Mucosa of rectum (tissue), 2 donors: ENCODE results near the gene EREG.

Experiments used
- H3K27ac ChIP-seq, 2 donors: one replicate each; pipeline ENCODE4 v1.7.0; 2013; ENCODE audit warnings: inconsistent platforms in 2 of 2, low read depth in 2 of 2, low read length in 2 of 2
- H3K27me3 ChIP-seq, 2 donors: one replicate each; pipeline ENCODE4 v1.7.0; 2013; ENCODE audit warnings: low read length in 2 of 2; ENCODE audit not compliant: control insufficient read depth in 2 of 2, insufficient read depth in 2 of 2
- H3K36me3 ChIP-seq, 2 donors: one replicate each; pipeline ENCODE4 v1.7.0; 2013; ENCODE audit warnings: low read length in 2 of 2; ENCODE audit not compliant: control insufficient read depth in 2 of 2, insufficient read depth in 2 of 2
- H3K4me1 ChIP-seq, 2 donors: one replicate each; pipeline ENCODE4 v1.7.0; 2013; ENCODE audit warnings: low read length in 2 of 2, mild to moderate bottlenecking in 1 of 2; ENCODE audit not compliant: control insufficient read depth in 2 of 2, insufficient read depth in 2 of 2
- H3K4me3 ChIP-seq, 2 donors: one replicate each; pipeline ENCODE4 v1.7.0; 2013; ENCODE audit warnings: low read length in 2 of 2
- H3K9ac ChIP-seq, 2 donors: one replicate each; pipeline ENCODE4 v1.7.0; 2013; ENCODE audit warnings: low read length in 2 of 2, low read depth in 1 of 2, mild to moderate bottlenecking in 1 of 2
- H3K9me3 ChIP-seq, 2 donors: one replicate each; pipeline ENCODE4 v1.7.0; 2013; ENCODE audit warnings: low read length in 2 of 2; ENCODE audit not compliant: control insufficient read depth in 2 of 2
- donor health status: healthy.
- donor health status: Normal muscosa, but diverticular disease.

Gene EREG

DNA sequence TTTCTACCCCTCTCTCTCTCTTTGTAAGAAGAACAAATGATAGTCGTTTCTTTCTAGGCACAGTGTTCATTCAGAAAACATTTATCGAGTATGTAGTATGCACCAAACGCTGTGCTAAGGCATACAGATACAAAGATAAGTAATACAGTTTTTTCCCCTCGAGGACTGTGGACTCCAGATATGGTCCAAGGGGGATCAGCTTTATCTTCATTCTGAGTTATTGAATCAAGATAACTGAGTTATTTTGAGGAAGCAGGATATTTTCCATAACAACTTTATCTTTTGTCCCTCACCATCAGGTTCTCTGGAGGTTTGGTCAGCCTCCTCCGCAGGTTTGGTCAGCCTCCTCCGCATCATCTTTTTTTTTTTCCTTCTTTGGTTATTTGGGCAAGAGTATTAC, 15.0 kb downstream of the EREG start:
- Histone ChIP-seq H3K27ac (no peak overlapping the region), H3K9ac (no peak overlapping the region), H3K9me3 (no peaks in the 10 kb centered on the region), H3K4me1 (peaks cover 4 to 11% of the 10 kb centered on the region in 2 donors), H3K4me3 (no peak overlapping the region), H3K36me3 (no peaks in the 10 kb centered on the region), H3K27me3 (no peaks in the 10 kb centered on the region)

DNA sequence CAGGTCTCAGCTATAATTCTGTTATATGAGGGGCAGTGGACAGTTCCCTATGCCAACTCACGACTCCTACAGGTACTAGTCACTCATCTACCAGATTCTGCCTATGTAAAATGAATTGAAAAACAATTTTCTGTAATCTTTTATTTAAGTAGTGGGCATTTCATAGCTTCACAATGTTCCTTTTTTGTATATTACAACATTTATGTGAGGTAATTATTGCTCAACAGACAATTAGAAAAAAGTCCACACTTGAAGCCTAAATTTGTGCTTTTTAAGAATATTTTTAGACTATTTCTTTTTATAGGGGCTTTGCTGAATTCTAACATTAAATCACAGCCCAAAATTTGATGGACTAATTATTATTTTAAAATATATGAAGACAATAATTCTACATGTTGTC, 20.4 kb downstream of the EREG start:
- Histone ChIP-seq H3K9me3 (no peaks in the 10 kb centered on the region), H3K27ac (no peak overlapping the region), H3K27me3 (no peaks in the 10 kb centered on the region), H3K36me3 (no peaks in the 10 kb centered on the region), H3K4me3 (no peak overlapping the region), H3K9ac (no peak overlapping the region), H3K4me1 (no peaks in the 10 kb centered on the region)

DNA sequence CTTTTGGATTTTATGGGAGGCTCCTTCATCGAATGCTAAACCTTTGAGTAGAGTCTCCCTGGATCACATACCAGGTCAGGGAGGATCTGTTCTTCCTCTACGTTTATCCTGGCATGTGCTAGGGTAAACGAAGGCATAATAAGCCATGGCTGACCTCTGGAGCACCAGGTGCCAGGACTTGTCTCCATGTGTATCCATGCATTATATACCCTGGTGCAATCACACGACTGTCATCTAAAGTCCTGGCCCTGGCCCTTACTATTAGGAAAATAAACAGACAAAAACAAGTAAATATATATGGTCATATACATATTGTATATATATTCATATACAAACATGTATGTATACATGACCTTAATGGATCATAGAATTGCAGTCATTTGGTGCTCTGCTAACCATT, 21.2 kb downstream of the EREG start:
- H3K4me1 ChIP-seq = no peaks in the 10 kb centered on the region
- no peak overlapping the region for H3K4me3 ChIP-seq
- H3K36me3 ChIP-seq = no peaks in the 10 kb centered on the region
- no peaks in the 10 kb centered on the region for H3K27me3 ChIP-seq
- no peak overlapping the region for H3K9ac ChIP-seq
- no peaks in the 10 kb centered on the region for H3K9me3 ChIP-seq
- H3K27ac ChIP-seq = no peak overlapping the region

DNA sequence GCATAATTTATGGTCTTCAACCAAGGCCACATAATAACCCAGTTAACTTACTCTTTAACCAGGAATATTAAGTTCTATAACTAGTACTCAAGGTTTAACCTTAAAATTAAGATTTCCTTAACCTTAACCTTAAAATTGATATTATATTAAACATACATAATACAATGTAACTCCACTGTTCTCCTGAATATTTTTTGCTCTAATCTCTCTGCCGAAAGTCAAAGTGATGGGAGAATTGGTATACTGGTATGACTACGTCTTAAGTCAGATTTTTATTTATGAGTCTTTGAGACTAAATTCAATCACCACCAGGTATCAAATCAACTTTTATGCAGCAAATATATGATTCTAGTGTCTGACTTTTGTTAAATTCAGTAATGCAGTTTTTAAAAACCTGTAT, 22.8 kb downstream of the EREG start:
- Histone ChIP-seq H3K4me1 (no peaks in the 10 kb centered on the region), H3K27ac (no peak overlapping the region), H3K9me3 (no peaks in the 10 kb centered on the region), H3K4me3 (no peak overlapping the region), H3K36me3 (no peaks in the 10 kb centered on the region), H3K9ac (no peak overlapping the region), H3K27me3 (no peaks in the 10 kb centered on the region)

DNA sequence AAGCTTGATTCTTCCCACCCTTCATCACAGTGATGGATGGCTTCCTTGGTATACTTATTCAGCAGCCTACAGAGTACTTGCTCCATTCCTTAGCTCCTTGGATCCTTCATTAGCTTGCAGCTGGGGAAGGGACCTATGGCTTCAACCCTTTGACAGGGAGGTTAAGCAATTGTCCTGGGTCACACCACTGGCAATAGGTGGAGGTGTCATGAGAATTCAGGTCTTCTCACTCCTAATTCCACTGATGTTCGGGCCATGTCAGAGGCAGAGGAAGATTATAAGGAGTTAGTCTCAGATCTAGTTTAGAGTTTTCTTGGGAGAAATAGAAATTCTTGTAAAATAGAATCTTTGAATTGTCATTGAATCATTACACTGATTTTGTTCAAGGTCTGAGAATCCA, 24.5 kb downstream of the EREG start:
- H3K27ac ChIP-seq = no peak overlapping the region
- H3K27me3 ChIP-seq = no peaks in the 10 kb centered on the region
- peaks cover 0 to 4% of the 10 kb centered on the region in 2 donors for H3K4me1 ChIP-seq
- H3K9ac ChIP-seq = no peak overlapping the region
- no peaks in the 10 kb centered on the region for H3K9me3 ChIP-seq
- no peak overlapping the region for H3K4me3 ChIP-seq
- H3K36me3 ChIP-seq = no peaks in the 10 kb centered on the region

DNA sequence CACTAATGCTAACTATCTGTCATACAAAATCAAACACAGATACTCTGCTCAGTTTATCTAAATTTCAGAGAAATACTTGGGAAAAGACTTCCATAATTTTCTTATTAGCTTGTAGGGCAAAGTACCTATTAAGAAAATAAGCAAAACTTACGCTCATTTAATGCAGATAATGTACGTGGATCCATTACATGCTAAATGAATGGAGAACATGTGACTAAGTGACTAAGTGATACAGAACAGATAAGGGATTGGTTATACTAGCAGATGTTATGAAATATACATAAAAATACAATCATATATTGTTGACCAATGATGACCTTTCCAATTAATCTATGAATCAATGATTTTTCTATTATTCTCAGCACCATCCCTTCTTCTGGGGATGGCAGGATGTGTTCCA, 25.7 kb downstream of the EREG start:
- Histone ChIP-seq H3K27me3 (no peaks in the 10 kb centered on the region), H3K9ac (no peak overlapping the region), H3K4me1 (peaks cover 3 to 15% of the 10 kb centered on the region in 2 donors), H3K27ac (no peak overlapping the region), H3K4me3 (no peak overlapping the region), H3K9me3 (no peaks in the 10 kb centered on the region), H3K36me3 (no peaks in the 10 kb centered on the region)

DNA sequence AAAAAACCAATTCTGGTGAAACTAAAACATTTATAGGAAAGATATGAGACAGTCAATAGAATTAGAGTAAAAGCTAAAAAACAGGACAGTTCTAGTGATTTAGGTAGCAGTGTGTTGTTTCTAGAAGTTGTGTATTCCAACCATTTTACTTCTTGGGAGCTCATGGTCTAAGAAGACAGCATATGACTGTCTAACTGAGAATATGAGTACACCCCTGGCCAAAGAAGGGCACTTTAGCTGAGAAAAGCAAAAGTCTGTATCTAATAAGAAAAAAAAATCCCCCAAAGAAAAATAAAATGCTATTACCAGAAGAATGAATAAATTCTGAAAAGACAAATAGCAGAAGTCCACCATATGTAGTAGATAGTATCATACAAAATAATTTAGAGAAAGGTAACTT, 26.4 kb downstream of the EREG start:
- Histone ChIP-seq H3K4me3 (no peak overlapping the region), H3K27me3 (no peaks in the 10 kb centered on the region), H3K9me3 (no peaks in the 10 kb centered on the region), H3K36me3 (no peaks in the 10 kb centered on the region), H3K27ac (no peak overlapping the region), H3K9ac (no peak overlapping the region), H3K4me1 (peaks cover 3 to 16% of the 10 kb centered on the region in 2 donors)

DNA sequence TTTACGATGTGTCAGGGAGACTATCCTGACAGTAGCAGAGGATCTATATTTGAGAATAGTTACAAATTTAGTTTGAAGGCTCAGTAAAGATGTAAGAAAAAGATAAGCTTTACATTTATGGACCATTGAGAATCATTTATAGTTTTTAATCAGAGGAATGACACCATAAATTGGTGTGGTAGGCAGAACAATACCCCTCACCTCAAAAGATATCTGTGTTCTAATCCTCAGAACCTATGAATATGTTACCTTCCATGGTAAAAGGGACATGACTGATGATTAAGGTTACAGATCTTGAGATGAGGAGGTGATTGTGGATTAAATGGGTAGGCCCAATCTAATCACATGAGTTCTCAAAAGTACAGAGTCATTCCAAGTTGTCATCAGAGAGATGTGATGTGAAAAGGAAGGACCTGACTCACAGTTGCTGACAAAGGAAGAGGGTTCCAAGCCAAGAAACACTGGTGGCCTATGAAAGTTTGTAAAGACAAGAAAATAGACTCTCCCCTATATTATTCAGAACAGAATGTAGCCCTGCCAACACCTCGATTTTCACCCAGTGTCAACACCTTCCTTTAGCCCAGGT, 27.0 kb downstream of the EREG start:
- no peaks in the 10 kb centered on the region for H3K36me3 ChIP-seq
- no peaks in the 10 kb centered on the region for H3K27me3 ChIP-seq
- H3K4me3 ChIP-seq = no peak overlapping the region
- no peak overlapping the region for H3K27ac ChIP-seq
- H3K9me3 ChIP-seq = no peaks in the 10 kb centered on the region
- peaks cover 3 to 16% of the 10 kb centered on the region in 2 donors for H3K4me1 ChIP-seq
- no peak overlapping the region for H3K9ac ChIP-seq

DNA sequence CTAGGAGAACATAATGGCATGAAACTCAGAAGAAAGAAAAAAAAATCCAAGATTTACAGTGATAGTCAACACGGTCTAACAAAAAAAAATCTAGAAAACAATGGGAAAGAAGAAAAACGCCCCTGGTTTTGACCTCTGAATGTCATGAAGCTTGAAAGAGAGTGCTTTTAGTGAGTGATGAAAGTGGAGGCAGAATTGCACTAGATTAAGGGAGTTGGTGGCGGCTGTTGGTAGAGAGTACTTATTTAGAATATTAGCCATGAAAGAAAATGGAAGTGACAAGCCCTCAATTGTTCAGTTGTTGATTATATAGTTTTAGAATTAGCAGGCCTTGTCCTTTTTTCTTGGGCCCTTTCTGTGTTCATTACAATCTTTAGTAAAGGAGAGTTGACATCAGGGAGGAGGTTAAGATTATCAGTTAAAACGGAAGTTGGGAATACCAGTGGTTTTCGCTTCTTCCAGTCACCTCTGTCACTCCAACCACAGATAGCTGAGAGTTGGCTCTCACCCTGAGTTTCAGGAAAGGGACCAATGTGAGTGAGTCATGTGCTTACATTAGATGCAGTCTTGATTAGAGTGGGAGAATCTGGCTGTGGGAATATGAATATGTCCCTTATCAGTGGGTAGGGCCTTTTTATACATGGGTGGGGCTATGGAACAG, 29.7 kb downstream of the EREG start:
- H3K27ac ChIP-seq = peak overlapping the region; percentile 71 to 87
- H3K4me3 ChIP-seq = peak overlapping the region in 1 of 2 donors; percentile 30
- no peaks in the 10 kb centered on the region for H3K27me3 ChIP-seq
- H3K36me3 ChIP-seq = no peaks in the 10 kb centered on the region
- H3K9me3 ChIP-seq = no peaks in the 10 kb centered on the region
- peaks cover 6 to 20% of the 10 kb centered on the region in 2 donors for H3K4me1 ChIP-seq
- H3K9ac ChIP-seq = peak overlapping the region in 1 of 2 donors; percentile 53

DNA sequence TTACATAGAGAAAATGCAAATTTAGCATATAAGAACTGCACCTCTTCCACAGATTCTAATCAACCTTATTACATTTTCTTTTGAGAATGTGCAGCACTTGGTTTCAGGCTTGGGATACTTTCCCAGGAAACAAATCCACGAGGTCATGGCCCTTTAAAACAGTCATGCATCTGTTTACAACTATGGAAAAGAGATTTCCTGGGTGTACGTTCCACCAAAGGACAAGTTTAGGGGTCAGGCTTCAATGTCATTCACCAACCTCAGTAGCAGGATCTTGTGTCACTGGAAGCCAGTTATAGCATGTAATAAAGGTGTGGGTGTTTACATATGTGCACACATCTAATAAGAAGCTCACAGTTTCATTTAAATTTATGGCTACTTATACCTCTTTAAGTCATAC, 30.7 kb downstream of the EREG start:
- Histone ChIP-seq H3K9me3 (no peaks in the 10 kb centered on the region), H3K27me3 (no peaks in the 10 kb centered on the region), H3K36me3 (no peaks in the 10 kb centered on the region), H3K4me3 (no peak overlapping the region), H3K9ac (no peak overlapping the region), H3K4me1 (peaks cover 6 to 20% of the 10 kb centered on the region in 2 donors), H3K27ac (peak overlapping the region; percentile 71 to 87)
